Measurements from ENCODE around the gene KCND2.
"Not testable (repeated sequence)": the region's sequence is repeated elsewhere in the genome, so short reads cannot be mapped to it uniquely, and the experiment has no call there.

The KCND2 gene

GRCh38 chr7:120564145-120564544 is 291.2 kb downstream of the KCND2 start:
- DNase-seq (ENCODE audit: insufficient read length, low spot score) (no peak), FAIRE-seq (no peak)

GRCh38 chr7:120567204-120567603 is 294.2 kb downstream of the KCND2 start:
- DNase-seq (ENCODE audit: insufficient read length, low spot score), result no peak
- FAIRE-seq, result no peak

- FAIRE-seq; DNase-seq (ENCODE audit: insufficient read length, low spot score): not testable (repeated sequence)
These were observed 305.7 kb downstream of the KCND2 start for GRCh38 chr7:120578657-120579056.

- FAIRE-seq (no peak), DNase-seq (ENCODE audit: insufficient read length, low spot score) (no peak)
These were observed 309.9 kb downstream of the KCND2 start for GRCh38 chr7:120582916-120583315.

- peak; percentile 37 for DNase-seq (ENCODE audit: insufficient read length, low spot score)
These were observed 311.1 kb downstream of the KCND2 start for GRCh38 chr7:120583899-120584586.

GRCh38 chr7:120586571-120586970 is 313.6 kb downstream of the KCND2 start:
- FAIRE-seq, result no peak

More at GRCh38 chr7:120583899-120584586, 311.1 kb downstream of the KCND2 start:
- no peak for FAIRE-seq

GRCh38 chr7:120587243-120587642 is 314.3 kb downstream of the KCND2 start:
- FAIRE-seq, result no peak
- no peak for DNase-seq (ENCODE audit: insufficient read length, low spot score)

More at GRCh38 chr7:120586571-120586970, 313.6 kb downstream of the KCND2 start:
- DNase-seq (ENCODE audit: insufficient read length, low spot score), result no peak

GRCh38 chr7:120588416-120588815 is 315.4 kb downstream of the KCND2 start:
- DNase-seq (ENCODE audit: insufficient read length, low spot score) (no peak), FAIRE-seq (no peak)

GRCh38 chr7:120588862-120589261 is 315.9 kb downstream of the KCND2 start:
- no peak for FAIRE-seq
- no peak for DNase-seq (ENCODE audit: insufficient read length, low spot score)

GRCh38 chr7:120600607-120601006 is 327.6 kb downstream of the KCND2 start:
- DNase-seq (ENCODE audit: insufficient read length, low spot score) (no peak), FAIRE-seq (no peak)

GRCh38 chr7:120603366-120603765 is 330.4 kb downstream of the KCND2 start:
- no peak for FAIRE-seq
- no peak for DNase-seq (ENCODE audit: insufficient read length, low spot score)

GRCh38 chr7:120609136-120609753 is 336.3 kb downstream of the KCND2 start:
- DNase-seq (ENCODE audit: insufficient read length, low spot score), result no peak
- FAIRE-seq, result no peak

- no peak for FAIRE-seq
- DNase-seq (ENCODE audit: insufficient read length, low spot score), result no peak
These were observed 339.0 kb downstream of the KCND2 start for GRCh38 chr7:120611975-120612374.

- DNase-seq (ENCODE audit: insufficient read length, low spot score) (no peak), FAIRE-seq (no peak)
These were observed 342.7 kb downstream of the KCND2 start for GRCh38 chr7:120615703-120616102.

- no peak for FAIRE-seq
- DNase-seq (ENCODE audit: insufficient read length, low spot score), result no peak
These were observed 344.3 kb downstream of the KCND2 start for GRCh38 chr7:120617275-120617674.

- DNase-seq (ENCODE audit: insufficient read length, low spot score) (no peak), FAIRE-seq (no peak)
These were observed 355.3 kb downstream of the KCND2 start for GRCh38 chr7:120628251-120628650.

- DNase-seq (ENCODE audit: insufficient read length, low spot score) (no peak), FAIRE-seq (no peak)
These were observed 366.9 kb downstream of the KCND2 start for GRCh38 chr7:120639884-120640283.

- DNase-seq (ENCODE audit: insufficient read length, low spot score) (no peak), FAIRE-seq (no peak)
These were observed 373.0 kb downstream of the KCND2 start for GRCh38 chr7:120645966-120646365.

- FAIRE-seq, result no peak
- no peak for DNase-seq (ENCODE audit: insufficient read length, low spot score)
These were observed 381.3 kb downstream of the KCND2 start for GRCh38 chr7:120654241-120654640.

- FAIRE-seq, result no peak
- DNase-seq (ENCODE audit: insufficient read length, low spot score), result no peak
These were observed 385.5 kb downstream of the KCND2 start for GRCh38 chr7:120658516-120658915.

GRCh38 chr7:120662291-120662690 is 389.3 kb downstream of the KCND2 start:
- FAIRE-seq (no peak), DNase-seq (ENCODE audit: insufficient read length, low spot score) (no peak)

- DNase-seq (ENCODE audit: insufficient read length, low spot score), result no peak
- no peak for FAIRE-seq
These were observed 392.1 kb downstream of the KCND2 start for GRCh38 chr7:120665068-120665467.

All from HTR-8/SVneo (cell line).